Measurements from ENCODE around the gene DGKH.

GRCh38 chr13:42049454-42049813, 986 bp downstream of the DGKH start:
- TF ChIP-seq, protein P1, sequence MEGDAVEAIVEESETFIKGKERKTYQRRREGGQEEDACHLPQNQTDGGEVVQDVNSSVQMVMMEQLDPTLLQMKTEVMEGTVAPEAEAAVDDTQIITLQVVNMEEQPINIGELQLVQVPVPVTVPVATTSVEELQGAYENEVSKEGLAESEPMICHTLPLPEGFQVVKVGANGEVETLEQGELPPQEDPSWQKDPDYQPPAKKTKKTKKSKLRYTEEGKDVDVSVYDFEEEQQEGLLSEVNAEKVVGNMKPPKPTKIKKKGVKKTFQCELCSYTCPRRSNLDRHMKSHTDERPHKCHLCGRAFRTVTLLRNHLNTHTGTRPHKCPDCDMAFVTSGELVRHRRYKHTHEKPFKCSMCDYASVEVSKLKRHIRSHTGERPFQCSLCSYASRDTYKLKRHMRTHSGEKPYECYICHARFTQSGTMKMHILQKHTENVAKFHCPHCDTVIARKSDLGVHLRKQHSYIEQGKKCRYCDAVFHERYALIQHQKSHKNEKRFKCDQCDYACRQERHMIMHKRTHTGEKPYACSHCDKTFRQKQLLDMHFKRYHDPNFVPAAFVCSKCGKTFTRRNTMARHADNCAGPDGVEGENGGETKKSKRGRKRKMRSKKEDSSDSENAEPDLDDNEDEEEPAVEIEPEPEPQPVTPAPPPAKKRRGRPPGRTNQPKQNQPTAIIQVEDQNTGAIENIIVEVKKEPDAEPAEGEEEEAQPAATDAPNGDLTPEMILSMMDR (IDR thresholded peaks at IDR 0.05) = no peak
- no peak for TF ChIP-seq POLR2AphosphoS5 (IDR thresholded peaks at IDR 0.05; ENCODE audit: low read depth, low read length)
